Hepatocyte (in vitro differentiated cells): ENCODE results near the gene CLCNKB.

Source experiments
- CTCF ChIP-seq: fragments of 200-600 bp; sonication (generic); IDR thresholded peaks from 2 replicates; pipeline ENCODE4 v1.5.1; 2016; ENCODE audit warnings: antibody characterized with exemption, mild to moderate bottlenecking; ENCODE audit not compliant: poor library complexity
- EZH2 ChIP-seq: fragments of 200-600 bp; sonication (generic); IDR thresholded peaks from 2 replicates; pipeline ENCODE4 v1.6.1; 2016; ENCODE audit warnings: antibody characterized with exemption, mild to moderate bottlenecking, borderline replicate concordance
- EZH2phosphoT487 ChIP-seq: fragments of 200-600 bp; sonication (generic); IDR thresholded peaks from one replicate; pipeline ENCODE4 v1.6.1; 2018; ENCODE audit warnings: antibody characterized with exemption, mild to moderate bottlenecking, low read depth, moderate library complexity; ENCODE audit not compliant: unreplicated experiment, severe bottlenecking

- TF ChIP-seq CTCF (no peak), EZH2 (no peak), EZH2phosphoT487 (no peak)
These were observed 28.1 kb upstream of the CLCNKB start for GRCh38 chr1:16015491-16015890.
